HG02642 (cell line): ENCODE results near the gene RPTOR.

ENCODE experiments used
- ATAC-seq: cut with Tn5 transposase; IDR thresholded peaks from one replicate; pipeline ENCODE4 v1.9.1; 2021; ENCODE audit warnings: mild to moderate bottlenecking; ENCODE audit not compliant: unreplicated experiment, poor library complexity

RPTOR gene

GRCh38 chr17:80956321-80957190 lies 411.9 kb downstream of the RPTOR start:
- ATAC-seq, result no peak

- no peak for ATAC-seq
These were observed 412.9 kb downstream of the RPTOR start for GRCh38 chr17:80957461-80957941.

GRCh38 chr17:80959330-80960036 lies 414.8 kb downstream of the RPTOR start:
- no peak for ATAC-seq

- ATAC-seq, result no peak
These were observed 415.6 kb downstream of the RPTOR start for GRCh38 chr17:80960037-80960796.

- no peak for ATAC-seq
These were observed 416.3 kb downstream of the RPTOR start for GRCh38 chr17:80960797-80961452.

GRCh38 chr17:80961541-80962330 lies 417.1 kb downstream of the RPTOR start:
- no peak for ATAC-seq

- no peak for ATAC-seq
These were observed 418.0 kb downstream of the RPTOR start for GRCh38 chr17:80962356-80963329.

- ATAC-seq, result no peak
These were observed 419.3 kb downstream of the RPTOR start for GRCh38 chr17:80963812-80964543.

GRCh38 chr17:80964544-80964856 lies 419.9 kb downstream of the RPTOR start:
- ATAC-seq, result no peak

GRCh38 chr17:80964859-80965580 lies 420.4 kb downstream of the RPTOR start:
- ATAC-seq, result no peak

- no peak for ATAC-seq
These were observed 421.0 kb downstream of the RPTOR start for GRCh38 chr17:80965606-80966005.

- ATAC-seq, result no peak
These were observed 422.8 kb downstream of the RPTOR start for GRCh38 chr17:80967404-80967872.

GRCh38 chr17:80968602-80969029 lies 424.0 kb downstream of the RPTOR start:
- ATAC-seq, result no peak

GRCh38 chr17:80969030-80969673 lies 424.5 kb downstream of the RPTOR start:
- no peak for ATAC-seq

- no peak for ATAC-seq
These were observed 425.0 kb downstream of the RPTOR start for GRCh38 chr17:80969674-80970043.

GRCh38 chr17:80970044-80970761 lies 425.6 kb downstream of the RPTOR start:
- ATAC-seq, result no peak
